ENCODE results near the gene BICC1. TPM values are rescaled to one million over a fixed set of nuclear protein-coding genes. Genes with fewer than 3 reads are reported as not detected.

The BICC1 gene
- total and polyA plus RNA-seq, 4 donors: 0.82 to 6.1 (median 4.5) TPM

GRCh38 chr10:58755340-58755610 is 242.6 kb downstream of the BICC1 start:
- no peaks in the 10 kb centered on the region for H3K9me3 ChIP-seq (ENCODE audit: control insufficient read depth in 4 of 4, low read length in 3 of 4)
- 86% methylated on average over 1 of the region's 1 CpG for WGBS
- peak overlapping the region in 1 of 2 donors; percentile 55 for H3K9ac ChIP-seq (ENCODE audit: low read depth in 1 of 2, low read length in 2 of 2)
- TF ChIP-seq YY1 (IDR thresholded peaks at IDR 0.05): no peak
- TF ChIP-seq FOXA2 (IDR thresholded peaks at IDR 0.05): no peak
- no peak for TF ChIP-seq GABPA (IDR thresholded peaks at IDR 0.05 in 1 of 2, conservative IDR thresholded peaks at IDR 0.05 in 1 of 2)
- no peak for TF ChIP-seq CTCF (IDR thresholded peaks at IDR 0.05; ENCODE audit: low read depth, low read length, missing input control)
- TF ChIP-seq EGR1 (IDR thresholded peaks at IDR 0.05; ENCODE audit: low read depth in 2 of 2): no peak
- no peak for TF ChIP-seq REST (IDR thresholded peaks at IDR 0.05)
- TF ChIP-seq ATF3 (IDR thresholded peaks at IDR 0.05): no peak
- TF ChIP-seq MAX (IDR thresholded peaks at IDR 0.05): no peak
- no peak for TF ChIP-seq SP1 (IDR thresholded peaks at IDR 0.05)
- TF ChIP-seq HNF4G (IDR thresholded peaks at IDR 0.05): no peak
- TF ChIP-seq ZBTB33 (IDR thresholded peaks at IDR 0.05): no peak
- TF ChIP-seq RAD21 (IDR thresholded peaks at IDR 0.05): no peak
- no peak for TF ChIP-seq HNF4A (conservative IDR thresholded peaks at IDR 0.05)
- TF ChIP-seq RXRA (IDR thresholded peaks at IDR 0.05): no peak
- TF ChIP-seq TAF1 (conservative IDR thresholded peaks at IDR 0.05): no peak
- no peak for TF ChIP-seq NR2F2 (IDR thresholded peaks at IDR 0.05)
- TF ChIP-seq FOXA1 (IDR thresholded peaks at IDR 0.05): no peak
- H3K36me3 ChIP-seq (ENCODE audit: control insufficient read depth in 4 of 4, insufficient read depth in 3 of 4, low read depth in 1 of 4, low read length in 3 of 4): no peaks in the 10 kb centered on the region
- DNase-seq (ENCODE audit: low spot score): no peak
- no peak overlapping the region for H3K4me3 ChIP-seq (ENCODE audit: low read depth in 1 of 3, low read length in 3 of 3)
- H3K4me1 ChIP-seq (ENCODE audit: control insufficient read depth in 4 of 4, insufficient read depth in 4 of 4, low read length in 3 of 4): peaks cover 18 to 64% (median 58%) of the 10 kb centered on the region in 4 donors
- no peaks in the 10 kb centered on the region for H3K27me3 ChIP-seq (ENCODE audit: control insufficient read depth in 4 of 4, insufficient read depth in 4 of 4, low read length in 3 of 4)
- peak overlapping the region; percentile 71 to 81 for H3K27ac ChIP-seq (ENCODE audit: low read depth in 1 of 2, low read length in 2 of 2)

GRCh38 chr10:58755677-58756076 is 243.0 kb downstream of the BICC1 start:
- peak overlapping the region in 1 of 2 donors; percentile 55 for H3K9ac ChIP-seq (ENCODE audit: low read depth in 1 of 2, low read length in 2 of 2)
- H3K27me3 ChIP-seq (ENCODE audit: control insufficient read depth in 4 of 4, insufficient read depth in 4 of 4, low read length in 3 of 4): no peaks in the 10 kb centered on the region
- TF ChIP-seq RXRA (IDR thresholded peaks at IDR 0.05) (no peak), HNF4A (conservative IDR thresholded peaks at IDR 0.05) (no peak), RAD21 (IDR thresholded peaks at IDR 0.05) (no peak), NR2F2 (IDR thresholded peaks at IDR 0.05) (no peak), TAF1 (conservative IDR thresholded peaks at IDR 0.05) (no peak), YY1 (IDR thresholded peaks at IDR 0.05) (peak; percentile 25), FOXA2 (IDR thresholded peaks at IDR 0.05) (no peak), CTCF (IDR thresholded peaks at IDR 0.05; ENCODE audit: low read depth, low read length, missing input control) (no peak)
- H3K36me3 ChIP-seq (ENCODE audit: control insufficient read depth in 4 of 4, insufficient read depth in 3 of 4, low read depth in 1 of 4, low read length in 3 of 4): no peaks in the 10 kb centered on the region
- 21% methylated on average over 4 of the region's 4 CpGs for WGBS
- no peaks in the 10 kb centered on the region for H3K9me3 ChIP-seq (ENCODE audit: control insufficient read depth in 4 of 4, low read length in 3 of 4)
- peak overlapping the region; percentile 20 to 39 (median 30) for H3K4me3 ChIP-seq (ENCODE audit: low read depth in 1 of 3, low read length in 3 of 3)
- peak overlapping the region; percentile 71 to 81 for H3K27ac ChIP-seq (ENCODE audit: low read depth in 1 of 2, low read length in 2 of 2)
- DNase-seq (ENCODE audit: low spot score): no peak
- peaks cover 18 to 64% (median 58%) of the 10 kb centered on the region in 4 donors for H3K4me1 ChIP-seq (ENCODE audit: control insufficient read depth in 4 of 4, insufficient read depth in 4 of 4, low read length in 3 of 4)

Measured in liver (tissue), 9 donors.